Endothelial cell of umbilical vein (primary cell): ENCODE data around the gene RAB11FIP3.

Source experiments
- EZH2 ChIP-seq: IDR thresholded peaks from 2 replicates; pipeline ENCODE4 v1.6.1; 2012; ENCODE audit warnings: borderline replicate concordance, low read depth, mild to moderate bottlenecking, moderate library complexity, low read length, inconsistent platforms; ENCODE audit not compliant: severe bottlenecking
- POLR2A ChIP-seq: IDR thresholded peaks from 2 replicates; pipeline ENCODE4 v1.6.1; 2012; ENCODE audit warnings: low read depth, mild to moderate bottlenecking, control low read depth, low read length
- TF ChIP-seq, protein P1 (sequence below), 2 donors: IDR thresholded peaks; 1 replicate in 1 of 2; 2 replicates in 1 of 2; pipeline ENCODE4 v1.5.1; 2011; ENCODE audit warnings: low read length in 2 of 2, mild to moderate bottlenecking in 2 of 2, moderate library complexity in 2 of 2, control low read depth in 1 of 2, inconsistent platforms in 1 of 2, low read depth in 1 of 2; ENCODE audit not compliant: insufficient read depth in 1 of 2; ENCODE audit errors: extremely low read depth in 1 of 2

DNA sequence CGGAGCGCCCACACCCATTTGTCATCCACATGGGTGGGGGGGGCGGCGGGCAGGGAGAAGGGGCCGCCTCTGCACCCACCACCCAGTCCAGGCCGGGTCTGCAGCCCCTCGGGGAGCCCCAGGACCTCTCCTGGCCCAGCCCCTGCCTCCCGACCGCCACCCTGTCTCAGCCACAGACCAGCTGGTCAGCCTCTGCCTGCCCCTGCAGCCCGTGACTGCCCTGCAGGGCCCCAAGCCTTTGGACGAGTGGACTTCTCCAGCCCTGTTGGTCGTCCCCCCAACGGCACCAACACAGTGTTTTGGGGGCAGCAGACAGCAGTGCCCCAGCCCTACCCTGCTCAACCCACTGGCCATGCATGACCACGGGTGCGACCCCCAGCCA is 136.0 kb downstream of the RAB11FIP3 start:
- TF ChIP-seq, protein P1, sequence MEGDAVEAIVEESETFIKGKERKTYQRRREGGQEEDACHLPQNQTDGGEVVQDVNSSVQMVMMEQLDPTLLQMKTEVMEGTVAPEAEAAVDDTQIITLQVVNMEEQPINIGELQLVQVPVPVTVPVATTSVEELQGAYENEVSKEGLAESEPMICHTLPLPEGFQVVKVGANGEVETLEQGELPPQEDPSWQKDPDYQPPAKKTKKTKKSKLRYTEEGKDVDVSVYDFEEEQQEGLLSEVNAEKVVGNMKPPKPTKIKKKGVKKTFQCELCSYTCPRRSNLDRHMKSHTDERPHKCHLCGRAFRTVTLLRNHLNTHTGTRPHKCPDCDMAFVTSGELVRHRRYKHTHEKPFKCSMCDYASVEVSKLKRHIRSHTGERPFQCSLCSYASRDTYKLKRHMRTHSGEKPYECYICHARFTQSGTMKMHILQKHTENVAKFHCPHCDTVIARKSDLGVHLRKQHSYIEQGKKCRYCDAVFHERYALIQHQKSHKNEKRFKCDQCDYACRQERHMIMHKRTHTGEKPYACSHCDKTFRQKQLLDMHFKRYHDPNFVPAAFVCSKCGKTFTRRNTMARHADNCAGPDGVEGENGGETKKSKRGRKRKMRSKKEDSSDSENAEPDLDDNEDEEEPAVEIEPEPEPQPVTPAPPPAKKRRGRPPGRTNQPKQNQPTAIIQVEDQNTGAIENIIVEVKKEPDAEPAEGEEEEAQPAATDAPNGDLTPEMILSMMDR (IDR thresholded peaks at IDR 0.05; ENCODE audit: extremely low read depth in 1 of 2, insufficient read depth in 1 of 2, low read depth in 1 of 2, low read length in 2 of 2), result no peak
- TF ChIP-seq EZH2 (no peak), POLR2A (no peak)
